Stimulated activated CD8-positive, alpha-beta memory T cell treated with anti-CD3 and anti-CD28 coated beads, Interleukin-4, amount 100 ng/mL, for 4 hours (primary cell): ENCODE measurements around the gene CNBP.

Source experiments
- DNase-seq, 2 donors: peaks; one replicate each; pipeline ENCODE4 v3.0.0-alpha.2; 2020; ENCODE audit warnings: low read depth in 2 of 2, low spot score in 1 of 2

CNBP gene

DNA sequence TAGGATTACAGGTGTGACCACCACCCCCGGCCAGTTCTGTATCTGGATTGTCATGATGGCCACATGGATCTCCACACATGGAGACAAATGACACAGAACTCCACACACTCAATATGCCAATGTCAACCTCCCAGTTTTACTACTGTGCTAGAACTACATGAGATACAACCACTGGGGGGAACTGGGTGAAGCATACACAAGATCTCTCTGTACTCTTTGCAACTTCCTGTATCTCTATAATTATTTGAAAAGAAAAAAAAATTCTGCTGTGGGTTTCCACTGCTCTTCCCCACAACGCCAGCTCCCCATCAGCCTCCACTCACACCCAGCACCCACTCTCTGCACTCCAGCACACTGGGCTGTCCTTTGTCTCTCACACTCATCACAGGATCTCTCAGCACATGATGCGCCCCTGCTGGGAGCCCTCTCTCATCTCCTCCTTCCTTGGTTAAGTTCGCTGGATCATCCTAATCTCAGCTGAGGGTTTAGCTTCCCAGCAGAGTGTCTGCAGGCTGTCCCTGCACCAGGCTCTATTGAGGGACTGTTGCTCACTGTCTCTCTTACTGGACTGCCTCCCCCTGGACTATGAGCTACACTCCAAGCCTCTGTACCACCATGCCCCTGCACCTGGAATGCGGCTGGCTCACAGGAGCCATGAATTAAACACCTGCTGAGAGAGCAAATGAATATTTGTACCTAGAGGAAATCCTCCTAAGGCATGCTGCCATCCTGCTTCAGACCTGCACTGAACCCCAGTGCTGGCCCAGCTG, 51.4 kb downstream of the CNBP start:
- no peak for DNase-seq

DNA sequence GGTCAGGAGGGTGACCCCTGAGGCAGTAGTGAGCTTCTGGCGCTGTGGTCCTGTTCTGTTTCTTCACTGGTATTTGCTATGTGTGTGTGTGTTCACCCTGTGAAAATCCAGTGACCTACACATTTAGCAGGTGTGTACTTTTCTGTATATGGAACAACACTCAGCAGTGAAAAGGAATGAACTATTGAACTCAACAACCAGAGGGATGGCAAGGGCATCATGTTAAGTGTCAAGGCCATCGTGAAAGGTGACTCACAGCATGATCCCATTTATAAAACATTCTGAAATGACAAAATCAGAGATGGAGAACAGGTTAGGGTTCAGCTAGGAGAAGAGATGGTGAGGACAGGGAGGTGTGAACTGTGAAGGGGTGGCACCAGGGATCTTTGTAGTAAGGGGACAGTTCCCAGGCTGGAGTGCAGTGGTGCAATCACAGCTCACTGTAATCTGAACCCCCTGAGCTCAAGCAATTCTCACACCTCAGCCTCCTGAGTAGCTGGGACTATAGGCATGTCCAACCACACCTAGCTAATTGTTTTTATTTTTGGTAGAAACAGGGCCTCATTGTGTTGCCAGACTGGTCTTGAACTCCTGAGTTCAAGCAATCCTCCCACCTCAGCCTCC, 52.1 kb downstream of the CNBP start:
- no peak for DNase-seq

DNA sequence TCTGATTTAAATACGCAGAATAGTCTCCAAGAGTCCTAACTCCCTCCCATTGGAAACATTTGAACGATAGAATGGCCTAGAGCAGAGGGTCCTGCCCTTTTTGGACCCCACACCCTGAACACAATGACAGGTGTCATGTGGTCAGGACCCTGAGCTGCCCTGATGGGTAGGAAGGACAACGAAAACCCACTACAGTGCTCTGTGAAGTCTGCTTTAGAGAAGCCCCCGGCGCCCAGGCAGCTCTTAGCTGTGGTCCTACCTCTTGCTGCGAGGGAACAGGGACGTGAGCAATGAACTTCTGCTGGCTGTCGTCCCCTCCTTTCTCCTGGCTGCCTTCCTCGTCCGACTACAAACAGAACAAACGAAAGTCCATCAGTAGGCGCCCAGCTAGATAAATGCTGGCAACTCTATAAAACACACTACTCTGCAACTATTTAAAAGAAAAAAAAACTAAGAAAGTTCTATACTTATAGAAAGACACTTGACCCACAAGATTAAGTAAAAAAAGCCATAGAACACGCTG, 53.3 kb downstream of the CNBP start:
- no peak for DNase-seq

DNA sequence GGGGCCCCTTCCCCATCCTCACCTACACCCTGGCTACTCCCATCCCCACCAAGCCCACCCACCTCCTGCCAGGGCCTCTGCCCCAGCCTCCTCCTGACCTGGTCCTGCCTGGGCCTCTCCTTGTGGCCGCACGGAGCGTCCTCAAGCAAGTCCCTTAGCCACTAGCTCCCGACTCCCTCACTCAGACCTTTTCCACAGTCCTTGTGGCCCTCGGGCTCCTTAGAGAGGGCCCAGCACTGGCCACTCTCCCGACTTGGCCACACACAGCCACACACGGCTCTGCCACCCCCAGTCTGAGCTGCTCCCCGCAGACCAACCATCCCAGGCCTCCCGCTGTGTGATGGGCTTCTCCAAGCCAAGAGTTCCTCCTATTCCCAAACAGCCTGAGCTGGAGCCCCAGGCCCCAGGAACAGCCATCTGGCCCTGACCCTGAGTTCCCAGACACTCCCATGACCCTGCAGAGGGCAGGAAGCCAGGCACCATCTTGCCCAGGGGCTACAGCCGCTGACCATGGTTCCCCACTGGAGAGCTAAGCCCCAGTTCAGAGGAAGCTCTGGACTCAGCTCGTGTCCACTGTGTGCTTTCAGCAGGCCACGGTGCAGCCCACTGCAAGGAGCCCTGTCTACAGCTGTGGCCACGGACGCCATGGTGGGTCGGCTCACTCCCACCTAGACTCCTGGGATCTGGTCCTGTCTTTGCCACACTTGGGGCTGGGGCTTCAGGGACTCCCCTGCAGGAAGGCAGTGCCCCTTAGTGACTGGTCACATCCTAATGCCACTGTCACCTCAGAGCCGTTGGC, 55.1 kb downstream of the CNBP start:
- DNase-seq = no peak

DNA sequence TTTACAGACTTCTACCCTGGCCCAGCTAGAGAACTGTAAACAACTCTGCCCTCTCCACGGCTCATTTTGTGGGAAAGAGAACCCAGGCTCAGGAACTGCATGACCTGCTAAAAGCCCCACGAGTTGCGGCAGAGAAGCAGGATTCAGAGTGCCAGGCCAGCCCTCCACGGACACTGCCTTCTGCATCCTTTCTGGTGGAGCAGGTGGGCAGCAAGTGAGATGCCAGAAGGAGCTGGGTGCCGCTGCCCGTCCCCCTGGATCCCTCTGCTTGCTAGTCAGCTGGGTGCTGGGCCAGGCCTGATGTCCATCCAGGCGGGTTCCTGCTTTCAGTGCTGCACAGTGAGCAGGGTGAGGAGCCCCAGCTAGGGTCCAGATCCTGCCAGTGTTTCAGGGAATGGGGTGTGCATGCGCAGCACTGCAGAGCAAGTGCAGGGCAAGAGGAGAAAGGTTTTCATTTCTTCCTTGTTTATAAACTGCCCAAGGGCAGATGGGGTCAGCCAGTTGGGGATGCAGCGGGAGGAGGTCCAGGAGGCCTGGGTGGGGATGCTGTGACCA, 56.9 kb downstream of the CNBP start:
- no peak for DNase-seq

DNA sequence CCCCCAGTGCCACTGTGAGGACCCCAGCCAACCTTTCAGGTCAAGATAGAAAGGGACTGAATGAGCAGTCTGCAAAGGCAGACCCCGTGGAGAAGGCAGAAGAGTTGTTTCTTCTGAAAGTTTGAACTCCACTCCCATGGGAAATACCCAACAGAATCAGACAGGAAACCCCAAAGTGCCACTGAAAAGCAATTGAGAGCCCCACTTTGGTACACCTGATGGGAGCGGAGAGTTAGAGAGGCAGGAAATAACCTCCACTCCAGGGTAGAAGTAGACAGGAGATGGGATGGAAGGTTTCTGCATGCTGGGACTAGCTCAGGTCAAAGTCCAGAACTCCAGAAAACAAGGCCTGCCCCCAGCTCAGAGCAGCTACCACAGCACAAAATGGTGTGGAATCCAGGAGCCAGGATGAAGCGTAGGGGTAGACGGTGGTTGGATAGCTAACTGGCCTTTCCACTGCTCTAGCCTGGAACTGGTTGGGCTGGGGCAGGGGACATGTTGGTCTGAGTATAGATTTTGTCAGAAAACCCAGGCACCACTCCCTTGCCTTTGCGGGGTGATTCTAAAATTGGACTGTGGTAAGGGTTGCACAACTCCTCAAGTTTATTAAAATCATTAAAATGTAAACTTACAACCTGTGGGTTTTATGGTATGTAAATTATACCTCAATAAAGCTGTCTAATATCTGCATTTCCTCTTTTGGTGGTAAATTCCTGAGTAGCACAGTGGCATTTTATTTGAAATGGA, 60.2 kb downstream of the CNBP start:
- no peak for DNase-seq

DNA sequence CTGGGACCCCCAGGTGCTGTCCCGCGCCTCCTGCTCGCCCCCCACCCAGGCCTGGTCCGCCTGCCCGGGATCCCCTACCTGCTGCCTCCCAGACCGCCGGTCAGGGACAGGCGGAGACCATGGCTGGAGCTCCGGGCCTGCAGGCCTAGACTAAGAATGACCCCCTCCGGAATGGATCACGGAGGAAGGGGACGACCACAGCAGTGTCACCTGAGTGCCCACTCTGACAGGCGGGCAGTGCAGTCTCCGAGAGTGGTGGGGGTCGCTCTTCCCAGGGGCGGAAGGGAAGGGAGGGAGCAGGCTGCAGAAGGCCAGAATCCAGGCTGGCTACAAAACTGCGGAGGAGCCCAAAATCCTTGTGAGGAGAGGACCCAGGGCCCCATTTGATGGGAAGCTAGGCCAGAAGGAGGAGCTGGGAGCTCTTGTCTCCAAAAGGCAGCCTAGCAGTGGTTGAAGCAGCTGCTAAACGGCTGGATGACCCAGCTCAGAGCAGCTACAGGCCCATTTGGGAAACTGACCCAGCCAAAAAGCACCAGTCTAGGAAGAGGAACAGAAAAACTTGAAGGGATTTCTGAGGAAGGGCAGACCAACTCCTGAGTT, 61.2 kb downstream of the CNBP start:
- DNase-seq = no peak

DNA sequence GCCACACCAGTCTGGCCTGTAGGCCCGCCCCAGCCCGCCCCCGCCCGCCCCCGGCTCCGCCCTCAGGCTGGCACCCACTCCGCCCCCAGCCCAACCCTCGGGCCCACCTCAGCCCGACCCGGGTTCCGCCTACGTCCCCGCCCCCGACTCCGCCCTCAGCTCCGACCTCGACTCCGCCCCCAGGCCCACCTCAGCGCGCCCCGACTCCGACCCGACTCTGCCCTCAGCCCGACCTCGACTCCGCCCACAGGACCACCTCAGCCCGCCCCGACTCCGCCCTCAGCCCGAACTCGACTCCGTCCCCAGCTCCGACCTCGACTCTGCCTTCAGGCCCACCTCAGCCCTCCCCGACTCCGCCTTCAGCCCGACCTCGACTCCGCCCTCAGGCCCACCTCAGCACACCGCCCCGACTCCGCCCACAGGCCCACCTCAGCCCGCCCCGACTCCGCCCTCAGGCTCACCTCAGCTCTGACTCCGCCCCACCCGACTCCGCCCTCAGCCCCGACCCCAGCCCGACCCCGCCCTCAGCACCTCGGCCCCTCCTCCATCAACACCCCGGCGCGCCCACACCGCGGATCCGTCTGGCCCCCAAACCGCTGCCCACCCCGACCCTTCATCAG, 61.8 kb downstream of the CNBP start, which contains the start of gene RAB43:
Gene RAB43, minus strand, starts transcription at position 13 of the 620 bp plus-strand sequence. CDS start 315 bp downstream, outside the sequence.
- DNase-seq = peak; percentile 81

DNA sequence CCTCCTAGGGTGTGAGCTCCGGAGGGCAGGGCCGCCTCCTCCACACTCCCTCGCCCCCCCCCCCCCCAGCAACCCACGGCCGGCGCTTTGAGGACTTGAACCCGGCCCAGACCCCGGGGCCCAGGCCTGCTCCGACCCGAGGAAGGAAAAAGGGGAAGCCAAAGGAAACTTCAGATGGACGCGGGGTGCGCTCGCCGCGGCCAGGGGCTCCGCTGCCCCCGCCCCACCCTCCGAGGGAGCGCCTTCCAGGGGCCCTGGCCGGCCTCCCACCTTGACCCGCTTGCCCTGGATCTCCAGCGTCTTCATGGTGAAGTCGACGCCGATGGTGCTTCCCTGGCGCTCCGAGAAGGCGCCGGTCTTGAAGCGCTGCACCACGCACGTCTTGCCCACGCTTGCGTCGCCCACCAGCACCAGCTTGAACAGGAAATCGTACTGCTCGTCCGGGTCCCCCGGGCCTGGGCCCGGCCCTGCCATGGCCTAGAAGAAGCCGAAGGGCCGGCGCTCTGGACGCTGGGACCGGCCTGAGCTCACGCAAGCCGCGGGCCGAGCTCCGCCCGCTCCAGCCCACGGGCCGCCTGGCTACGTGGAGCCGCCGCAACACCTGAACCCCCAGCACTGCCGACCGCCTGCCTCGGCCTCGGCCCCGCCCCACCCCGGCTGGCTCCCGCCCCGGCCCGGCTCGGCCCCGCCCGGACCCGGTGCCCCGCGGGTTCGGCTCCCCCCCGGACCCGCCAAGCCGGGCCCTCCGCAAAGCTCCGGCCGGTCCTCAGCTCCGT, 62.5 kb downstream of the CNBP start:
- peak; percentile 26 to 35 for DNase-seq

DNA sequence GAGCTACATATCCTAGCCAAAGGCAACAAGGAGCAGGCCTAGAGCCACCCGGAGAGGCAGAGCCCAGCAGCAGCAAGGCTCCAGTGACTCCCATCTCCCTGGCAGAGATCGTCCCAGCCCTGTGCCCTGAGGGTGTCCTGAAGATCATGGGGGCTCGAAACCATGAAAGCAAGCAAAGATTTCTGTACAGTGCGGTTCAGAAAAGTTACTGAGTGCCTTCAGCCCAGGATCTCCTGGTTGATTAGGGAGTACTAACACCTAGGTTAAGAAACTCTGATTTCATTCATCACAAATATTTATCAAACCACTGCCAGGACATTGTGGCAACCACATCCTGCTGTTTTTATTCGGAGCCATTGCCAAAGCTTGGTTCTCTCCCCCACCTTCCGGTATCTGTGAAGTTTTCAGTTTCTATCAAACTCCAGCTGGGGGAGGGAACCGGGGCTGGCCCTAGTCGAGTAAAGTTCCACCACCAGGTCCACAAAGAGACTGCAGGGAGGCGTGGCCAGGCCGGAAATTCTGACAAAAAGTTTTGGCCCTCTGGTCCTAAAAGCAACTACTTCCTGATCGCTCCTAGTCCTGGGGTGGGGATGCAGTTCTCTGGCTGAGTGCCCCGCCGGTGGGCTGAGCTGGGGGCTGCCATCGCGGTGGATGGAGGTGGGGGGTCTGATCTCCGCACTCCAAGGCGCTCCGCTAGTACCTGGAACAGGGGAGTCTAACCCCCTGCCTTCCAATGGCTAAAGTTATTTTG, 63.3 kb downstream of the CNBP start:
- peak; percentile 67 to 79 for DNase-seq

DNA sequence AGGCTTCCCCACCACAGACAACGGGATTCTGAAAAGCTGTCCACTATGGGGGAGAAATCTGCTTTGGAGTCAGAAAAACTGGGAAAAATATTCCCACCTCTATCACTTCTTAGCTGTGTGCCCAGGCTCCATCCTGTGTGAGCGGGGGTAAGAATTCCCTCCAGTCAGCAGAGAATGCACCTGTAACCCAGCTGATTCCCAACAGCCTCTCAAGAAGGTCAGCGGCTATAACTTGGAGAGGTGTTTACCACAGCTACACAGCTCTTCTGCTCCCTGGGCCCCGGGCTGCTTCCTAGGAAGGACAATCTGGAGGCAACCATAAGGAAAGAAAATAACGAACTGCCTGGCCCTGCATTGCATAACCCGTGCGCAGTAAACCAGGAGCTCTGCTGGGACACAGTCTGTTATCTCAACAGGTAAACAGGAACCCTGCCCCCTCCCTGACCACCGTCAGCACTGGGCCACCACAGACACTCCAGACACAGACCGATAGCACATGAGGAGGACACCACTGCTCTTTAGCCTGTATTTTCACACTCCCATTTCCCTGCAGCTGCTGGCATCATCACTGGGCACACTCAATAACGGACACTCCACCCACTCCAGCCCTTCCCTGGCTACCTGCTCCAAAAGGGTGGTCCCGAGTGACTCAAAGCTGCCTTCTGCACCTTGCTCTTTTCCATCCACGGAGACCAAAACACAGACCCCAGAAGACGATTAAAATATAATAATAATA, 64.2 kb downstream of the CNBP start:
- DNase-seq = no peak

DNA sequence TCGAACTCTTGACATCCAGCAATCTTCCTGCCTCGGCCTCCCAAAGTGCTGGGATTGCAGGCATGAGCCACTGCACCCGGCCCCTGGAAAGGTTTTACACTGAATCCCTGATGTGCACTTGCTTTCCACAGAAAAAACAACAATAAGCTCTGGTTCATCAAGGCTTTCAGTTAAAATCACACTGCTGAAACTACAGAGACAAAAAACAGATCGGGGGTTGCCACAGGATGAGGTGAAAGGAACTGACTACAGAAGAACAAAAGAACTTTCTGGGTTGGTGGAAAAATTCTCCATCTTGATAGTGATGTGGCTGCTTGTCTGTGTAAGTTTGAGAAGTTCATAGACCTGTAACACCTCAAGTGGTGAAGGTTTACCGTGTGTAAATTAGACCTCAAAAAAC, 65.0 kb downstream of the CNBP start:
- DNase-seq = no peak
